IPS-NIHi7 (cell line): Measurements from ENCODE around the gene TAPBP.
"Not testable (repeated sequence)": the region's sequence is repeated elsewhere in the genome, so short reads cannot be mapped to it uniquely, and the experiment has no call there.

ENCODE experiments used
- DNase-seq: peaks from one replicate; pipeline ENCODE4 v3.0.0; 2012; ENCODE audit warnings: mixed read lengths; ENCODE audit errors: extremely low spot score

Gene TAPBP

GRCh38 chr6:33277663-33278391, 36.1 kb downstream of the TAPBP start:
- DNase-seq, result peak; percentile 26

GRCh38 chr6:33276864-33277662, 36.8 kb downstream of the TAPBP start, which contains the start of gene B3GALT4:
Gene B3GALT4, plus strand, starts transcription at chr6:33277123. Its CDS starts 297 bp downstream, at chr6:33277420.
- peak; percentile 89 for DNase-seq

- no peak for DNase-seq
Measured at GRCh38 chr6:33276581-33276863, 37.4 kb downstream of the TAPBP start.

GRCh38 chr6:33275795-33276580, 37.9 kb downstream of the TAPBP start:
- not testable (repeated sequence) for DNase-seq

- no peak for DNase-seq
Measured at GRCh38 chr6:33273924-33274902, 39.7 kb downstream of the TAPBP start.

- no peak for DNase-seq
Measured at GRCh38 chr6:33273129-33273923, 40.6 kb downstream of the TAPBP start.

- no peak for DNase-seq
Measured at GRCh38 chr6:33272275-33273128, 41.4 kb downstream of the TAPBP start.

- DNase-seq, result peak; percentile 90
Measured at GRCh38 chr6:33271468-33272274, 42.2 kb downstream of the TAPBP start, which contains the start of the genes RPS18 and VPS52. Gene RPS18, plus strand, starts transcription at chr6:33272075. Its CDS starts 45 bp downstream, at chr6:33272120. Gene VPS52, minus strand, starts transcription at chr6:33271876. Its CDS starts 201 bp downstream, at chr6:33271675.

GRCh38 chr6:33271117-33271467, 42.8 kb downstream of the TAPBP start:
- no peak for DNase-seq

GRCh38 chr6:33264015-33264414, 49.9 kb downstream of the TAPBP start:
- no peak for DNase-seq

- not testable (repeated sequence) for DNase-seq
Measured at GRCh38 chr6:33262490-33262889, 51.4 kb downstream of the TAPBP start.

GRCh38 chr6:33259032-33259431, 54.8 kb downstream of the TAPBP start:
- DNase-seq, result no peak

- no peak for DNase-seq
Measured at GRCh38 chr6:33254591-33254990, 59.3 kb downstream of the TAPBP start.

GRCh38 chr6:33252759-33253158, 61.1 kb downstream of the TAPBP start:
- DNase-seq, result no peak

- DNase-seq, result no peak
Measured at GRCh38 chr6:33251395-33252012, 62.4 kb downstream of the TAPBP start.

GRCh38 chr6:33250731-33251130, 63.1 kb downstream of the TAPBP start:
- DNase-seq, result no peak

GRCh38 chr6:33249732-33250630, 63.9 kb downstream of the TAPBP start:
- peak; percentile 15 for DNase-seq
